NB4 (cell line): ENCODE data around the gene RIPK3.

Experiments used
- CTCF ChIP-seq: IDR thresholded peaks from one replicate; pipeline ENCODE4 v1.5.1; 2012; ENCODE audit warnings: low read depth, low read length
- MAX ChIP-seq: IDR thresholded peaks from 2 replicates; pipeline ENCODE4 v1.6.1; 2011; ENCODE audit warnings: low read depth, low read length
- MYC ChIP-seq: IDR thresholded peaks from 2 replicates; pipeline ENCODE4 v1.6.1; 2011; ENCODE audit warnings: low read depth, low read length
- POLR2A ChIP-seq: IDR thresholded peaks from 2 replicates; pipeline ENCODE4 v1.6.1; 2011; ENCODE audit warnings: mild to moderate bottlenecking; ENCODE audit not compliant: insufficient read length; ENCODE audit errors: extremely low read depth

GRCh38 chr14:24364841-24365240 is 25.1 kb upstream of the RIPK3 start:
- TF ChIP-seq CTCF (no peak), POLR2A (no peak), MAX (no peak), MYC (no peak)
